ENCODE data around the gene SOS1. TPM values are rescaled to one million over a fixed set of nuclear protein-coding genes. Genes with fewer than 3 reads are reported as not detected.

SOS1 gene
- total and polyA plus RNA-seq, 4 donors = 4.2 to 16.4 (median 7.2) TPM

DNA sequence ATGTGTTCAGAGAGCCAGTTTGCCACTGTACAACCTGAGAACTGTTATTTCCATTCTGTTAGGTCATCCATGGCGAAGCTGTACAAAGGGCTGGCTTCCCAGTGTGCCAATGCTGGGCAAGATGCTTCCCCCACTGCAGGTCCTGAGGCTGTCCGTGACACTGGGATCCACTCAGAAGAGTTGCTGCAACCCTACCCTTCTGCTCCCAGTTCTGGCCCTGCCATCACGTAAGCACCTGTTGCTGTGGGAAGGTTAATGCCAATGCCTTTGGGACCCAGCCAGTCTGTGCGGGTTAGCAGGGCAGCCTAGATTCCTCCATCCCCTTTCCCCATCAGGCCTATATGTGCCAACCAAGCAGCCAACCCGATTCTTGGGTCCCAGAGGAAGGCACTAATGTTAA lies 162.9 kb downstream of the SOS1 start:
- Histone ChIP-seq H3K27me3 (ENCODE audit: control insufficient read depth in 4 of 4, insufficient read depth in 4 of 4, low read length in 3 of 4) (no peaks in the 10 kb centered on the region), H3K4me1 (ENCODE audit: control insufficient read depth in 4 of 4, insufficient read depth in 4 of 4, low read length in 3 of 4) (peaks cover 0 to 7% (median 6%) of the 10 kb centered on the region in 4 donors), H3K9ac (ENCODE audit: low read depth in 1 of 2, low read length in 2 of 2) (no peak overlapping the region), H3K27ac (ENCODE audit: low read depth in 1 of 2, low read length in 2 of 2) (no peak overlapping the region), H3K4me3 (ENCODE audit: low read depth in 1 of 3, low read length in 3 of 3) (no peak overlapping the region), H3K9me3 (ENCODE audit: control insufficient read depth in 4 of 4, low read length in 3 of 4) (peaks cover 0 to 4% (median 0%) of the 10 kb centered on the region in 4 donors), H3K36me3 (ENCODE audit: control insufficient read depth in 4 of 4, insufficient read depth in 3 of 4, low read depth in 1 of 4, low read length in 3 of 4) (no peaks in the 10 kb centered on the region)
- TF ChIP-seq HNF4G (IDR thresholded peaks at IDR 0.05) = no peak
- TF ChIP-seq YY1 (IDR thresholded peaks at IDR 0.05) = no peak
- no peak for TF ChIP-seq FOXA2 (IDR thresholded peaks at IDR 0.05)
- TF ChIP-seq, protein P1, sequence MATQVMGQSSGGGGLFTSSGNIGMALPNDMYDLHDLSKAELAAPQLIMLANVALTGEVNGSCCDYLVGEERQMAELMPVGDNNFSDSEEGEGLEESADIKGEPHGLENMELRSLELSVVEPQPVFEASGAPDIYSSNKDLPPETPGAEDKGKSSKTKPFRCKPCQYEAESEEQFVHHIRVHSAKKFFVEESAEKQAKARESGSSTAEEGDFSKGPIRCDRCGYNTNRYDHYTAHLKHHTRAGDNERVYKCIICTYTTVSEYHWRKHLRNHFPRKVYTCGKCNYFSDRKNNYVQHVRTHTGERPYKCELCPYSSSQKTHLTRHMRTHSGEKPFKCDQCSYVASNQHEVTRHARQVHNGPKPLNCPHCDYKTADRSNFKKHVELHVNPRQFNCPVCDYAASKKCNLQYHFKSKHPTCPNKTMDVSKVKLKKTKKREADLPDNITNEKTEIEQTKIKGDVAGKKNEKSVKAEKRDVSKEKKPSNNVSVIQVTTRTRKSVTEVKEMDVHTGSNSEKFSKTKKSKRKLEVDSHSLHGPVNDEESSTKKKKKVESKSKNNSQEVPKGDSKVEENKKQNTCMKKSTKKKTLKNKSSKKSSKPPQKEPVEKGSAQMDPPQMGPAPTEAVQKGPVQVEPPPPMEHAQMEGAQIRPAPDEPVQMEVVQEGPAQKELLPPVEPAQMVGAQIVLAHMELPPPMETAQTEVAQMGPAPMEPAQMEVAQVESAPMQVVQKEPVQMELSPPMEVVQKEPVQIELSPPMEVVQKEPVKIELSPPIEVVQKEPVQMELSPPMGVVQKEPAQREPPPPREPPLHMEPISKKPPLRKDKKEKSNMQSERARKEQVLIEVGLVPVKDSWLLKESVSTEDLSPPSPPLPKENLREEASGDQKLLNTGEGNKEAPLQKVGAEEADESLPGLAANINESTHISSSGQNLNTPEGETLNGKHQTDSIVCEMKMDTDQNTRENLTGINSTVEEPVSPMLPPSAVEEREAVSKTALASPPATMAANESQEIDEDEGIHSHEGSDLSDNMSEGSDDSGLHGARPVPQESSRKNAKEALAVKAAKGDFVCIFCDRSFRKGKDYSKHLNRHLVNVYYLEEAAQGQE (IDR thresholded peaks at IDR 0.05) = no peak
- TF ChIP-seq TAF1 (conservative IDR thresholded peaks at IDR 0.05) = no peak
- TF ChIP-seq, protein P2, sequence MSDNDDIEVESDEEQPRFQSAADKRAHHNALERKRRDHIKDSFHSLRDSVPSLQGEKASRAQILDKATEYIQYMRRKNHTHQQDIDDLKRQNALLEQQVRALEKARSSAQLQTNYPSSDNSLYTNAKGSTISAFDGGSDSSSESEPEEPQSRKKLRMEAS (IDR thresholded peaks at IDR 0.05) = no peak
- TF ChIP-seq SP1 (IDR thresholded peaks at IDR 0.05) = no peak
- TF ChIP-seq HNF4A (conservative IDR thresholded peaks at IDR 0.05) = no peak
- TF ChIP-seq JUND (IDR thresholded peaks at IDR 0.05) = no peak
- TF ChIP-seq GABPA (IDR thresholded peaks at IDR 0.05 in 1 of 2, conservative IDR thresholded peaks at IDR 0.05 in 1 of 2) = no peak
- TF ChIP-seq NR2F2 (IDR thresholded peaks at IDR 0.05) = no peak
- TF ChIP-seq, protein P3, sequence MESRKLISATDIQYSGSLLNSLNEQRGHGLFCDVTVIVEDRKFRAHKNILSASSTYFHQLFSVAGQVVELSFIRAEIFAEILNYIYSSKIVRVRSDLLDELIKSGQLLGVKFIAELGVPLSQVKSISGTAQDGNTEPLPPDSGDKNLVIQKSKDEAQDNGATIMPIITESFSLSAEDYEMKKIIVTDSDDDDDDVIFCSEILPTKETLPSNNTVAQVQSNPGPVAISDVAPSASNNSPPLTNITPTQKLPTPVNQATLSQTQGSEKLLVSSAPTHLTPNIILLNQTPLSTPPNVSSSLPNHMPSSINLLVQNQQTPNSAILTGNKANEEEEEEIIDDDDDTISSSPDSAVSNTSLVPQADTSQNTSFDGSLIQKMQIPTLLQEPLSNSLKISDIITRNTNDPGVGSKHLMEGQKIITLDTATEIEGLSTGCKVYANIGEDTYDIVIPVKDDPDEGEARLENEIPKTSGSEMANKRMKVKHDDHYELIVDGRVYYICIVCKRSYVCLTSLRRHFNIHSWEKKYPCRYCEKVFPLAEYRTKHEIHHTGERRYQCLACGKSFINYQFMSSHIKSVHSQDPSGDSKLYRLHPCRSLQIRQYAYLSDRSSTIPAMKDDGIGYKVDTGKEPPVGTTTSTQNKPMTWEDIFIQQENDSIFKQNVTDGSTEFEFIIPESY (IDR thresholded peaks at IDR 0.05) = no peak
- TF ChIP-seq FOXA1 (IDR thresholded peaks at IDR 0.05) = no peak
- no peak for TF ChIP-seq RXRA (IDR thresholded peaks at IDR 0.05)
- TF ChIP-seq RAD21 (IDR thresholded peaks at IDR 0.05) = no peak
- TF ChIP-seq, protein P4, sequence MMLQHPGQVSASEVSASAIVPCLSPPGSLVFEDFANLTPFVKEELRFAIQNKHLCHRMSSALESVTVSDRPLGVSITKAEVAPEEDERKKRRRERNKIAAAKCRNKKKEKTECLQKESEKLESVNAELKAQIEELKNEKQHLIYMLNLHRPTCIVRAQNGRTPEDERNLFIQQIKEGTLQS (IDR thresholded peaks at IDR 0.05) = no peak
- TF ChIP-seq, protein P5, sequence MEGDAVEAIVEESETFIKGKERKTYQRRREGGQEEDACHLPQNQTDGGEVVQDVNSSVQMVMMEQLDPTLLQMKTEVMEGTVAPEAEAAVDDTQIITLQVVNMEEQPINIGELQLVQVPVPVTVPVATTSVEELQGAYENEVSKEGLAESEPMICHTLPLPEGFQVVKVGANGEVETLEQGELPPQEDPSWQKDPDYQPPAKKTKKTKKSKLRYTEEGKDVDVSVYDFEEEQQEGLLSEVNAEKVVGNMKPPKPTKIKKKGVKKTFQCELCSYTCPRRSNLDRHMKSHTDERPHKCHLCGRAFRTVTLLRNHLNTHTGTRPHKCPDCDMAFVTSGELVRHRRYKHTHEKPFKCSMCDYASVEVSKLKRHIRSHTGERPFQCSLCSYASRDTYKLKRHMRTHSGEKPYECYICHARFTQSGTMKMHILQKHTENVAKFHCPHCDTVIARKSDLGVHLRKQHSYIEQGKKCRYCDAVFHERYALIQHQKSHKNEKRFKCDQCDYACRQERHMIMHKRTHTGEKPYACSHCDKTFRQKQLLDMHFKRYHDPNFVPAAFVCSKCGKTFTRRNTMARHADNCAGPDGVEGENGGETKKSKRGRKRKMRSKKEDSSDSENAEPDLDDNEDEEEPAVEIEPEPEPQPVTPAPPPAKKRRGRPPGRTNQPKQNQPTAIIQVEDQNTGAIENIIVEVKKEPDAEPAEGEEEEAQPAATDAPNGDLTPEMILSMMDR (IDR thresholded peaks at IDR 0.05; ENCODE audit: low read depth, low read length, missing input control) = no peak
- DNase-seq (ENCODE audit: low spot score) = no peak
- 98% methylated on average over 5 of the region's 5 CpGs for WGBS

DNA sequence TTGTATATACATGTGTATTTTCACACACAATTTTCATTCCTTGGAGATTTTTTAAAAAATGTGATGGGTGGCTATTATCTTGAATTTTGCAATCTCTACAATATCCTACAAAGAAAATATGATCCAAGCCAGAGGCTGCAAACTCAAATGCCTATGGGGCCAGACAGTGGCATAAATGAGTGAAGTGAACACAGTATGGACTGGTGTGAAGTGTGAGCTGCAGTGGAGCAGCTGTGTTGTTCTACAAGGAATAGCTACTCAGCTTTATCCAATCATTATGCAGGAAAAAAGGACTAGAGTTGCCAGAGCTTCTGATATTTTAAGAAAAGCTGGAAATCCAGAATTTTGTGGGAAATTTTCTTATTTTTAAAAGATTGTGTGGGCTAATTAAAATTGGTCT lies 169.1 kb downstream of the SOS1 start:
- no peak for TF ChIP-seq NR2F2 (IDR thresholded peaks at IDR 0.05)
- TF ChIP-seq, protein P2 (IDR thresholded peaks at IDR 0.05) = no peak
- TF ChIP-seq YY1 (IDR thresholded peaks at IDR 0.05) = no peak
- TF ChIP-seq GABPA (IDR thresholded peaks at IDR 0.05 in 1 of 2, conservative IDR thresholded peaks at IDR 0.05 in 1 of 2) = no peak
- TF ChIP-seq TAF1 (conservative IDR thresholded peaks at IDR 0.05) = no peak
- TF ChIP-seq HNF4A (conservative IDR thresholded peaks at IDR 0.05) = no peak
- TF ChIP-seq, protein P3 (IDR thresholded peaks at IDR 0.05) = no peak
- TF ChIP-seq HNF4G (IDR thresholded peaks at IDR 0.05) = no peak
- TF ChIP-seq EGR1 (IDR thresholded peaks at IDR 0.05; ENCODE audit: low read depth in 2 of 2) = no peak
- TF ChIP-seq RXRA (IDR thresholded peaks at IDR 0.05) = no peak
- TF ChIP-seq, protein P1 (IDR thresholded peaks at IDR 0.05) = no peak
- no peak for TF ChIP-seq SP1 (IDR thresholded peaks at IDR 0.05)
- no peak for TF ChIP-seq JUND (IDR thresholded peaks at IDR 0.05)

More for the DNA sequence above, 169.1 kb downstream of the SOS1 start:
- H3K4me1 ChIP-seq (ENCODE audit: control insufficient read depth in 4 of 4, insufficient read depth in 4 of 4, low read length in 3 of 4) = no peaks in the 10 kb centered on the region
- no peaks in the 10 kb centered on the region for H3K36me3 ChIP-seq (ENCODE audit: control insufficient read depth in 4 of 4, insufficient read depth in 3 of 4, low read depth in 1 of 4, low read length in 3 of 4)
- H3K27me3 ChIP-seq (ENCODE audit: control insufficient read depth in 4 of 4, insufficient read depth in 4 of 4, low read length in 3 of 4) = no peaks in the 10 kb centered on the region
- H3K27ac ChIP-seq (ENCODE audit: low read depth in 1 of 2, low read length in 2 of 2) = no peak overlapping the region
- H3K9me3 ChIP-seq (ENCODE audit: control insufficient read depth in 4 of 4, low read length in 3 of 4) = no peaks in the 10 kb centered on the region
- DNase-seq (ENCODE audit: low spot score) = no peak
- no peak overlapping the region for H3K9ac ChIP-seq (ENCODE audit: low read depth in 1 of 2, low read length in 2 of 2)
- H3K4me3 ChIP-seq (ENCODE audit: low read depth in 1 of 3, low read length in 3 of 3) = no peak overlapping the region
